Measurements from ENCODE around the gene RLBP1. TPM values are rescaled to one million over a fixed set of nuclear protein-coding genes. Genes with fewer than 3 reads are reported as not detected.
A peak's percentile ranks its signal among the peaks of the same experiment; 100 is the strongest.

Gene RLBP1
- total and polyA plus RNA-seq, 2 of the 13 experiments (the other 11 are each of a cell fraction or from before 2014, with no cell fraction given), result 0.07 TPM; not detected in 1

DNA sequence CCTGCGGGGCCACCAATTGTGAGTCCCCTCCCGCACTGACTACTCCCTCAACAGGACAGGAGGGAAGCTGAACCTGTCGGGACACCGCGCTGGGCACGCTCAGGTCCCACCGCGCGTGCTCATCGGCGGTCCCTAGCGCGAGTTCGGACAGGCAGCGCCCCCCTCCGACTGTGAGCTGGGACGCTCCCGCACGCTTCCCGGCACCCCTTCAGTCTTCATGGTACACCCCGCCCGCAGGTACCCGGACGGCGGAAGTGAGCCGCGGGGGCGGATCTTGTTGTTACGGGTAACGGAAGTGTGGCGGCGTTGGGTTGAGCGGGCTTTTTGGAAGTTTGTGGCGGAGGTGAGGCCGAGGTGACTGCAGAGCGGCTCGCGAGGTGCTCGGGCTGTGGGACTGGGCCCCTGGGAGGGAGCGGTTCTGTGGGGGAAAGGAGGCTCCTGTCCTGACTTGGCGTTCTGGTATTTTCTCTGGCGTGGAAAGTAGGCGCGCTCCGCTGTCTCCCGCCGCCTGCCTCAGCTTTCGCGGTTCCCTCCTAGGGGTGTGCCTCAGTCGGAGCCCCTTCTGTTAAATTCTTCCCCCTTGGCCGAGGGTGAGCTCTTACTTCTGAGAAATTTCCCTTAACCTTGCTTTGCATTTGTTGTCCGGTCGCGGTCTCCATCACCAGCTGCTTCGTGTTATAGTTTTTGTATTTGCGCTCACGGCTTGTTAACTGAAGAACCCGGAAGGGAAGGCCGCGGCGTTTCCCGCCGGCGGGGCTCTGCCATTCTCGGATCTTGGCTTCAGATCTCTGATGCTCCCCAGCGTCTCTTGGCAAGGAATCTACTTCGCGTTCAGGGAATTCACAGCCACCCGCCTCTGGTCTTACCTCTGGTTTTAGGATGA is 22.6 kb upstream of the RLBP1 start, which contains the start of gene FANCI (continued):
- 0 out of 2 replicates have a peak, but pooled peaks have one; percentile 24 for TF ChIP-seq HCFC1 (IDR thresholded peaks at IDR 0.05; ENCODE audit: low read depth, low read length)
- TF ChIP-seq ERF (CRISPR knock-in tag; IDR thresholded peaks at IDR 0.05), result peak; percentile 75
- TF ChIP-seq CREBL2 (CRISPR knock-in tag; IDR thresholded peaks at IDR 0.05; ENCODE audit: borderline replicate concordance), result no peak; the same call in 1 of the 2 replicates
- TF ChIP-seq ZNF569 (CRISPR knock-in tag; IDR thresholded peaks at IDR 0.05; ENCODE audit: borderline replicate concordance), result no peak
- TF ChIP-seq KLF6 (CRISPR knock-in tag; IDR thresholded peaks at IDR 0.05), result 0 out of 2 replicates have a peak, but pooled peaks have one; percentile 24
- TF ChIP-seq, protein P1, sequence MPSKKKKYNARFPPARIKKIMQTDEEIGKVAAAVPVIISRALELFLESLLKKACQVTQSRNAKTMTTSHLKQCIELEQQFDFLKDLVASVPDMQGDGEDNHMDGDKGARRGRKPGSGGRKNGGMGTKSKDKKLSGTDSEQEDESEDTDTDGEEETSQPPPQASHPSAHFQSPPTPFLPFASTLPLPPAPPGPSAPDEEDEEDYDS (CRISPR knock-in tag; IDR thresholded peaks at IDR 0.05), result 0 out of 2 replicates have a peak, but pooled peaks have one; percentile 34
- no peak for TF ChIP-seq ARNT (IDR thresholded peaks at IDR 0.05)
- TF ChIP-seq KAT2B (IDR thresholded peaks at IDR 0.05; ENCODE audit: borderline replicate concordance, low read depth, low read length), result no peak
- TF ChIP-seq ZBTB39 (CRISPR knock-in tag; IDR thresholded peaks at IDR 0.05), result no peak
- TF ChIP-seq KLF16 (CRISPR knock-in tag; IDR thresholded peaks at IDR 0.05), result peak; percentile 68 to 90; a peak in 2 of 4 replicates
- TF ChIP-seq NFKB2 (CRISPR knock-in tag; IDR thresholded peaks at IDR 0.05; ENCODE audit: borderline replicate concordance), result no peak; the same call in 1 of the 2 replicates
- TF ChIP-seq NFRKB (IDR thresholded peaks at IDR 0.05), result no peak
- no peak for TF ChIP-seq ZNF24 (IDR thresholded peaks at IDR 0.05)
- TF ChIP-seq ZNF317 (CRISPR knock-in tag; IDR thresholded peaks at IDR 0.05), result 0 out of 2 replicates have a peak, but pooled peaks have one; percentile 36
- peak; percentile 85 for TF ChIP-seq ZNF138 (CRISPR knock-in tag; IDR thresholded peaks at IDR 0.05; ENCODE audit: low read depth)
- no peak for TF ChIP-seq BRCA1 (CRISPR knock-in tag; IDR thresholded peaks at IDR 0.05)
- no peak for TF ChIP-seq FOXA1 (IDR thresholded peaks at IDR 0.05)
- 0 out of 2 replicates have a peak, but pooled peaks have one; percentile 32 for TF ChIP-seq FOXA1 (CRISPR knock-in tag; IDR thresholded peaks at IDR 0.05)
- peak; percentile 89; the same call in 1 of the 2 replicates for TF ChIP-seq ZNF713 (CRISPR knock-in tag; IDR thresholded peaks at IDR 0.05)
- TF ChIP-seq FOXO4 (CRISPR knock-in tag; conservative IDR thresholded peaks at IDR 0.05), result no peak
- TF ChIP-seq, protein P2, sequence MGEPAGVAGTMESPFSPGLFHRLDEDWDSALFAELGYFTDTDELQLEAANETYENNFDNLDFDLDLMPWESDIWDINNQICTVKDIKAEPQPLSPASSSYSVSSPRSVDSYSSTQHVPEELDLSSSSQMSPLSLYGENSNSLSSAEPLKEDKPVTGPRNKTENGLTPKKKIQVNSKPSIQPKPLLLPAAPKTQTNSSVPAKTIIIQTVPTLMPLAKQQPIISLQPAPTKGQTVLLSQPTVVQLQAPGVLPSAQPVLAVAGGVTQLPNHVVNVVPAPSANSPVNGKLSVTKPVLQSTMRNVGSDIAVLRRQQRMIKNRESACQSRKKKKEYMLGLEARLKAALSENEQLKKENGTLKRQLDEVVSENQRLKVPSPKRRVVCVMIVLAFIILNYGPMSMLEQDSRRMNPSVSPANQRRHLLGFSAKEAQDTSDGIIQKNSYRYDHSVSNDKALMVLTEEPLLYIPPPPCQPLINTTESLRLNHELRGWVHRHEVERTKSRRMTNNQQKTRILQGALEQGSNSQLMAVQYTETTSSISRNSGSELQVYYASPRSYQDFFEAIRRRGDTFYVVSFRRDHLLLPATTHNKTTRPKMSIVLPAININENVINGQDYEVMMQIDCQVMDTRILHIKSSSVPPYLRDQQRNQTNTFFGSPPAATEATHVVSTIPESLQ (CRISPR knock-in tag; conservative IDR thresholded peaks at IDR 0.05), result no peak
- 0 out of 2 replicates have a peak, but pooled peaks have one; percentile 39 for TF ChIP-seq ZNF343 (CRISPR knock-in tag; IDR thresholded peaks at IDR 0.05)
- peak; percentile 42 for TF ChIP-seq CBX1 (IDR thresholded peaks at IDR 0.05; ENCODE audit: low read depth)
- TF ChIP-seq, protein P3, sequence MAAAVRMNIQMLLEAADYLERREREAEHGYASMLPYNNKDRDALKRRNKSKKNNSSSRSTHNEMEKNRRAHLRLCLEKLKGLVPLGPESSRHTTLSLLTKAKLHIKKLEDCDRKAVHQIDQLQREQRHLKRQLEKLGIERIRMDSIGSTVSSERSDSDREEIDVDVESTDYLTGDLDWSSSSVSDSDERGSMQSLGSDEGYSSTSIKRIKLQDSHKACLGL (CRISPR knock-in tag; IDR thresholded peaks at IDR 0.05), result peak; percentile 87

All from HepG2 (cell line).